HepG2 (cell line): ENCODE measurements around the gene PRPF18. TPM values are rescaled to one million over a fixed set of nuclear protein-coding genes. Genes with fewer than 3 reads are reported as not detected.

Source experiments
- ARID2 ChIP-seq: sonication (generic); formaldehyde crosslinking; IDR thresholded peaks from 2 replicates; pipeline ENCODE4 v1.8.1; 2022; ENCODE audit warnings: mild to moderate bottlenecking, missing genetic modification reagents, borderline replicate concordance
- ASH2L ChIP-seq: fragments of 300-600, 200-600 bp; sonication (generic); IDR thresholded peaks from 2 replicates; pipeline ENCODE4 v1.7.0; 2017; ENCODE audit warnings: low read depth, mild to moderate bottlenecking, moderate library complexity, mixed read lengths, low read length; ENCODE audit not compliant: insufficient read length
- CHCHD3 ChIP-seq: sonication (generic); formaldehyde crosslinking; IDR thresholded peaks from 2 replicates; pipeline ENCODE4 v1.8.0; 2022; ENCODE audit warnings: mild to moderate bottlenecking, missing genetic modification reagents, moderate library complexity
- CHD4 ChIP-seq: fragments of 200-600 bp; sonication (generic); IDR thresholded peaks from 2 replicates; pipeline ENCODE4 v1.7.0; 2017; ENCODE audit warnings: mild to moderate bottlenecking, low read length, borderline replicate concordance
- FOXK2 ChIP-seq: fragments of 450-650 bp; IDR thresholded peaks from 2 replicates; pipeline ENCODE4 v1.6.1; 2016
- GATAD1 ChIP-seq: IDR thresholded peaks from 2 replicates; pipeline ENCODE4 v1.6.1; 2016; ENCODE audit warnings: missing genetic modification reagents, missing compliant biosample characterization
- HHEX ChIP-seq: IDR thresholded peaks from 2 replicates; pipeline ENCODE4 v1.6.1; 2016; ENCODE audit warnings: control low read depth
- ISX ChIP-seq: sonication (generic); formaldehyde crosslinking; conservative IDR thresholded peaks from 2 replicates; pipeline ENCODE4 v1.5.0; 2020; ENCODE audit warnings: missing genetic modification reagents
- KLF16 ChIP-seq, 2 experiments: sonication (generic) in 1 of 2; formaldehyde crosslinking in 1 of 2; IDR thresholded peaks; 2 replicates each; pipeline versions ENCODE4 v1.6.1 to v1.8.0; 2016 to 2023; ENCODE audit warnings: missing genetic modification reagents in 2 of 2, missing compliant biosample characterization in 1 of 2
- MEIS1 ChIP-seq: sonication (generic); formaldehyde crosslinking; IDR thresholded peaks from 2 replicates; pipeline ENCODE4 v1.9.0; 2021; ENCODE audit warnings: mild to moderate bottlenecking, missing genetic modification reagents, moderate library complexity, borderline replicate concordance
- NFRKB ChIP-seq: fragments of 450-650 bp; IDR thresholded peaks from 2 replicates; pipeline ENCODE4 v1.6.1; 2017
- SUZ12 ChIP-seq: fragments of 150-350 bp; IDR thresholded peaks from 2 replicates; pipeline ENCODE4 v1.6.1; 2014; ENCODE audit warnings: low read depth, low read length
- TBX3 ChIP-seq: fragments of 450-650 bp; IDR thresholded peaks from 2 replicates; pipeline ENCODE4 v1.6.1; 2017; ENCODE audit warnings: antibody characterized with exemption, mild to moderate bottlenecking, inconsistent platforms, borderline replicate concordance
- TOE1 ChIP-seq: sonication (generic); formaldehyde crosslinking; IDR thresholded peaks from 2 replicates; pipeline ENCODE4 v1.4.0; 2020; ENCODE audit warnings: mild to moderate bottlenecking, missing genetic modification reagents
- ZBTB7A ChIP-seq: sonication (generic); formaldehyde crosslinking; IDR thresholded peaks from 2 replicates; pipeline ENCODE4 v1.8.0; 2022; ENCODE audit warnings: mild to moderate bottlenecking, missing genetic modification reagents
- ZEB1 ChIP-seq: IDR thresholded peaks from 2 replicates; pipeline ENCODE4 v1.6.1; 2012; ENCODE audit warnings: mild to moderate bottlenecking, low read depth, inconsistent platforms; ENCODE audit not compliant: insufficient replicate concordance
- ZNF20 ChIP-seq: sonication (generic); formaldehyde crosslinking; IDR thresholded peaks from 2 replicates; pipeline ENCODE4 v1.4.0; 2020; ENCODE audit warnings: mild to moderate bottlenecking, moderate library complexity, missing genetic modification reagents
- ZNF24 ChIP-seq: fragments of 450-650 bp; IDR thresholded peaks from 2 replicates; pipeline ENCODE4 v1.6.1; 2017; ENCODE audit warnings: antibody characterized with exemption, mild to moderate bottlenecking
- ZNF460 ChIP-seq: sonication (generic); formaldehyde crosslinking; IDR thresholded peaks from 2 replicates; pipeline ENCODE4 v1.5.1; 2020; ENCODE audit warnings: missing genetic modification reagents, mild to moderate bottlenecking, borderline replicate concordance
- ZNF510 ChIP-seq: sonication (generic); formaldehyde crosslinking; IDR thresholded peaks from 2 replicates; pipeline ENCODE4 v1.4.0; 2020; ENCODE audit warnings: low read depth, mild to moderate bottlenecking, missing genetic modification reagents
- ZNF552 ChIP-seq: sonication (generic); formaldehyde crosslinking; IDR thresholded peaks from 2 replicates; pipeline ENCODE4 v1.9.0; 2022; ENCODE audit warnings: missing genetic modification reagents, mild to moderate bottlenecking, borderline replicate concordance
- ZNF83 ChIP-seq: sonication (generic); formaldehyde crosslinking; IDR thresholded peaks from 2 replicates; pipeline ENCODE4 v1.4.0; 2020; ENCODE audit warnings: missing genetic modification reagents, mild to moderate bottlenecking, borderline replicate concordance
- ZSCAN12 ChIP-seq: sonication (generic); formaldehyde crosslinking; IDR thresholded peaks from 2 replicates; pipeline ENCODE4 v1.9.0; 2021; ENCODE audit warnings: mild to moderate bottlenecking, missing genetic modification reagents
- polyA plus RNA-seq, 8 experiments: library from polyadenylated mRNA; depleted of rRNA in 3 of 8; stranded (reverse) in 7 of 8; unstranded in 1 of 8; fragments of >200 nt; fragmentation: Illumina TruSeq in 4 of 8; extraction: Trizol in 4 of 8; gene quantifications; 2 replicates each; pipeline versions ENCODE4 v1.2.1 to v1.2.3, GENCODE V29; 2011 to 2016; ENCODE audit warnings: low read depth in 4 of 8, missing spikeins in 1 of 8, mixed read lengths in 1 of 8; ENCODE audit not compliant: insufficient read depth in 1 of 8
- total RNA-seq, 5 experiments: library from RNA; depleted of rRNA; stranded (reverse); fragments of >200 nt; fragmentation: Illumina TruSeq; extraction: Trizol; gene quantifications; 2 replicates each; pipeline ENCODE4 v1.2.3, GENCODE V29; 2016; ENCODE audit warnings: low read depth in 1 of 5
- TF ChIP-seq, protein P1 (sequence below): sonication (generic); formaldehyde crosslinking; IDR thresholded peaks from 2 replicates; pipeline ENCODE4; 2020; ENCODE audit warnings: missing genetic modification reagents, mild to moderate bottlenecking, borderline replicate concordance
- TF ChIP-seq, protein P2 (sequence below): sonication (generic); formaldehyde crosslinking; IDR thresholded peaks from 2 replicates; pipeline ENCODE4 v1.8.0; 2022; ENCODE audit warnings: missing genetic modification reagents, mild to moderate bottlenecking, borderline replicate concordance
- TF ChIP-seq, protein P3 (sequence below): sonication (generic); formaldehyde crosslinking; IDR thresholded peaks from 2 replicates; pipeline ENCODE4 v1.4.0; 2020; ENCODE audit warnings: missing genetic modification reagents

PRPF18 gene
- total and polyA plus RNA-seq, 2 of the 13 experiments (the other 11 are each of a cell fraction or from before 2014, with no cell fraction given): 6.1 to 17.2 TPM

DNA sequence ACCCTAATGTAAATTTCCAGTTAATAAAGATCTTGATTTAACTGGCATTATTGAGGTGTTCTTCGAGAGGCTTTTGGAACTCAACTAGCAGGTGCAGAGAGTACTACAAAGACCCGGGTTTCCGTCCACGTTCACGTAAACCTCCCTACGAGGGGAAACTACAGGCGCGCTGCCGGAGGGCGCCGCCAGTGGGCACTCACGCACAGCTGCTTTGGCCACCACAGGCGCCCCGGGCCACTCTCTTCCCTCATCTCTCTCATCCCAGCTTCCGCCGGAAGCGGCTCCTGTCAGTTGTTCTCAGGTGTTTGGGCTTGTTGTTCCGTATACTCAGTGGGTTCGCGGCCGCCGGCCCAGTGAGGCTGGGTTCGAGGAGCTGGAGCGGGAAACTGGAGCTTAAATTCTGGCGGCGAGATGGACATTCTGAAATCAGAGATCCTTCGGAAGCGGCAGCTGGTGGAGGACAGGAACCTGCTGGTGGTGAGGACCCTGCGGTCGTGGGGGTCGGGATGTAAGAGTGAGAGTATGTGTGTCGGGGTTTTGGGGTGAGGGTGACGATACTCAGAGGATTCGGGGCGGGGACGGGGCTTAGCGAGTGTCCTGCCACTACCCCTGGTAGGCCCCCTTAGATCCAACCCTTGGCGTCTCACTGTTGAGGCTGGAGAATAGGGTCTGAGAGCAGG, at the start of gene PRPF18 (continued):
- TF ChIP-seq ZBTB7A: no peak
- TF ChIP-seq ZNF460 (CRISPR knock-in tag): no peak; the same call in 1 of the 2 replicates
- no peak for TF ChIP-seq ZSCAN12 (CRISPR knock-in tag)
- TF ChIP-seq GATAD1 (CRISPR knock-in tag): peak; percentile 98
- TF ChIP-seq CHCHD3 (CRISPR knock-in tag): no peak
- no peak for TF ChIP-seq ZNF20 (CRISPR knock-in tag)
- no peak for TF ChIP-seq ZNF510 (CRISPR knock-in tag)
- TF ChIP-seq, protein P1, sequence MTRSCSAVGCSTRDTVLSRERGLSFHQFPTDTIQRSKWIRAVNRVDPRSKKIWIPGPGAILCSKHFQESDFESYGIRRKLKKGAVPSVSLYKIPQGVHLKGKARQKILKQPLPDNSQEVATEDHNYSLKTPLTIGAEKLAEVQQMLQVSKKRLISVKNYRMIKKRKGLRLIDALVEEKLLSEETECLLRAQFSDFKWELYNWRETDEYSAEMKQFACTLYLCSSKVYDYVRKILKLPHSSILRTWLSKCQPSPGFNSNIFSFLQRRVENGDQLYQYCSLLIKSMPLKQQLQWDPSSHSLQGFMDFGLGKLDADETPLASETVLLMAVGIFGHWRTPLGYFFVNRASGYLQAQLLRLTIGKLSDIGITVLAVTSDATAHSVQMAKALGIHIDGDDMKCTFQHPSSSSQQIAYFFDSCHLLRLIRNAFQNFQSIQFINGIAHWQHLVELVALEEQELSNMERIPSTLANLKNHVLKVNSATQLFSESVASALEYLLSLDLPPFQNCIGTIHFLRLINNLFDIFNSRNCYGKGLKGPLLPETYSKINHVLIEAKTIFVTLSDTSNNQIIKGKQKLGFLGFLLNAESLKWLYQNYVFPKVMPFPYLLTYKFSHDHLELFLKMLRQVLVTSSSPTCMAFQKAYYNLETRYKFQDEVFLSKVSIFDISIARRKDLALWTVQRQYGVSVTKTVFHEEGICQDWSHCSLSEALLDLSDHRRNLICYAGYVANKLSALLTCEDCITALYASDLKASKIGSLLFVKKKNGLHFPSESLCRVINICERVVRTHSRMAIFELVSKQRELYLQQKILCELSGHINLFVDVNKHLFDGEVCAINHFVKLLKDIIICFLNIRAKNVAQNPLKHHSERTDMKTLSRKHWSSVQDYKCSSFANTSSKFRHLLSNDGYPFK (CRISPR knock-in tag): peak; percentile 78; the same call in 1 of the 2 replicates
- TF ChIP-seq HHEX (CRISPR knock-in tag): no peak
- TF ChIP-seq ZEB1: peak; percentile 81
- TF ChIP-seq MEIS1 (CRISPR knock-in tag): no peak
- TF ChIP-seq ASH2L: peak; percentile 91
- no peak for TF ChIP-seq SUZ12
- TF ChIP-seq ARID2 (CRISPR knock-in tag): no peak
- TF ChIP-seq ISX (CRISPR knock-in tag): no peak
- 0 out of 2 replicates have a peak, but pooled peaks have one; percentile 34 for TF ChIP-seq ZNF24
- no peak for TF ChIP-seq ZNF552
- TF ChIP-seq CHD4: no peak
- no peak for TF ChIP-seq TBX3
- no peak for TF ChIP-seq TOE1 (CRISPR knock-in tag)
- TF ChIP-seq, protein P2, sequence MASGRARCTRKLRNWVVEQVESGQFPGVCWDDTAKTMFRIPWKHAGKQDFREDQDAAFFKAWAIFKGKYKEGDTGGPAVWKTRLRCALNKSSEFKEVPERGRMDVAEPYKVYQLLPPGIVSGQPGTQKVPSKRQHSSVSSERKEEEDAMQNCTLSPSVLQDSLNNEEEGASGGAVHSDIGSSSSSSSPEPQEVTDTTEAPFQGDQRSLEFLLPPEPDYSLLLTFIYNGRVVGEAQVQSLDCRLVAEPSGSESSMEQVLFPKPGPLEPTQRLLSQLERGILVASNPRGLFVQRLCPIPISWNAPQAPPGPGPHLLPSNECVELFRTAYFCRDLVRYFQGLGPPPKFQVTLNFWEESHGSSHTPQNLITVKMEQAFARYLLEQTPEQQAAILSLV (CRISPR knock-in tag): peak; percentile 72; the same call in 1 of the 2 replicates
- TF ChIP-seq NFRKB: no peak
- TF ChIP-seq ZNF83: no peak
- TF ChIP-seq KLF16 (CRISPR knock-in tag; IDR thresholded peaks at IDR 0.05): peak in 1 of 2 experiments; percentile 91; a peak in 2 of 4 replicates
- TF ChIP-seq, protein P3, sequence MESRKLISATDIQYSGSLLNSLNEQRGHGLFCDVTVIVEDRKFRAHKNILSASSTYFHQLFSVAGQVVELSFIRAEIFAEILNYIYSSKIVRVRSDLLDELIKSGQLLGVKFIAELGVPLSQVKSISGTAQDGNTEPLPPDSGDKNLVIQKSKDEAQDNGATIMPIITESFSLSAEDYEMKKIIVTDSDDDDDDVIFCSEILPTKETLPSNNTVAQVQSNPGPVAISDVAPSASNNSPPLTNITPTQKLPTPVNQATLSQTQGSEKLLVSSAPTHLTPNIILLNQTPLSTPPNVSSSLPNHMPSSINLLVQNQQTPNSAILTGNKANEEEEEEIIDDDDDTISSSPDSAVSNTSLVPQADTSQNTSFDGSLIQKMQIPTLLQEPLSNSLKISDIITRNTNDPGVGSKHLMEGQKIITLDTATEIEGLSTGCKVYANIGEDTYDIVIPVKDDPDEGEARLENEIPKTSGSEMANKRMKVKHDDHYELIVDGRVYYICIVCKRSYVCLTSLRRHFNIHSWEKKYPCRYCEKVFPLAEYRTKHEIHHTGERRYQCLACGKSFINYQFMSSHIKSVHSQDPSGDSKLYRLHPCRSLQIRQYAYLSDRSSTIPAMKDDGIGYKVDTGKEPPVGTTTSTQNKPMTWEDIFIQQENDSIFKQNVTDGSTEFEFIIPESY (CRISPR knock-in tag): peak; percentile 47
- peak; percentile 56 for TF ChIP-seq FOXK2
